HG03108 (cell line): ENCODE data around the gene SLAMF1.
A peak's percentile ranks its signal among the peaks of the same experiment; 100 is the strongest.
"Not testable (repeated sequence)": the region's sequence is repeated elsewhere in the genome, so short reads cannot be mapped to it uniquely, and the experiment has no call there.

Source experiments
- ATAC-seq: cut with Tn5 transposase; IDR thresholded peaks from one replicate; pipeline ENCODE4 v1.9.1; 2021; ENCODE audit warnings: moderate library complexity; ENCODE audit not compliant: unreplicated experiment

SLAMF1 gene, protein sequence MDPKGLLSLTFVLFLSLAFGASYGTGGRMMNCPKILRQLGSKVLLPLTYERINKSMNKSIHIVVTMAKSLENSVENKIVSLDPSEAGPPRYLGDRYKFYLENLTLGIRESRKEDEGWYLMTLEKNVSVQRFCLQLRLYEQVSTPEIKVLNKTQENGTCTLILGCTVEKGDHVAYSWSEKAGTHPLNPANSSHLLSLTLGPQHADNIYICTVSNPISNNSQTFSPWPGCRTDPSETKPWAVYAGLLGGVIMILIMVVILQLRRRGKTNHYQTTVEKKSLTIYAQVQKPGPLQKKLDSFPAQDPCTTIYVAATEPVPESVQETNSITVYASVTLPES

DNA sequence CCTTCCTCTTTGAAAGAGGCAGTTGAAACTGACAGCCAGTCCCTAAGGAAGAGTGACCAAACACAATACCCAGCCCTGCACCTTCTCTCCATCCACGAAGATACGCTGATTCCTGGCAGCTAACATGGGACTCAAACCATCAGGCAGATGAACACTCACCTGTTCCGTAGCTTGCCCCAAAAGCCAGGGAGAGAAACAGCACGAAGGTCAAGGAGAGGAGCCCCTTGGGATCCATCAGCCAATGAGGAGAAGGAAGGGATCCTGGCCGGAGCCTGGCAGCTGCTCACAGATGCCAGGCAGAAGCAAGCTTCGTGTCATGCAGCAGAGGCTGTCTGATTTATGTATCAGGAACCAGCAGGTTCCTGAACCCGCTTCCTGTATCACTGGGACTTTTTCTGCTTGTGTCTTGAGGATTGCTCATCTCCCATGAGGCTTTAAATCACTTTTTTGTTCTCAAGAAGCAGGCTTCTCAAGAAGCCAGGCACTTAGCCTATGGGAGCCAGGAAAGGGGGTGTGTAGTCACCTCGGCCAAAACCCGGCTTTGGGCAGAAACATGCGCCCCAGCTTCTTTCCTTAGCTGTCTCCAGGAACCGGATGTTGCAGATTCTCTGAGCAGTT lies at the start of gene SLAMF1:
SLAMF1 (minus strand) TSS at position 334 of the 618 bp plus-strand sequence; CDS start at position 235, 99 bp downstream.
- ATAC-seq: peak; percentile 44

- ATAC-seq: not testable (repeated sequence)
Measured at GRCh38 chr1:160692390-160692789, 45.5 kb upstream of the SLAMF1 start.

DNA sequence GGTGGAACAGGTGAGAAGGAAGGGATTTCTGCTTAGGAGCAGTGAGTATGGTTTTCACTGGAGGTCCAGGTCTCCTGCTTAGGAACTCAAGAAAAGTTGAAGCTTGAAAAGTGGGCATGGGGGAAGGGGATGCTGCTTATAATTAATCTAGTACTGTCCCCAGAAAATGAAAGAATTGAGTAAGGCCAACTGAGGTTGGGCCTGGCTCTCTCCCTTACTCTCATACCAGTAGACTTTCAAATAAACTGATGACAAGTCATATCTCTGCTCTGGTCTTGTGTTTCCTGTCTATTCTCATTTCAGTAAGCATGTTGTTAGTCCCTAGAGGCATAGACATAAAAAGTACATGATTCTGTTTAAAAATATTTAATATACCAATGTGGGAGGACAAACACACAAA lies 38.4 kb upstream of the SLAMF1 start:
- no peak for ATAC-seq

GRCh38 chr1:160682983-160683865 lies 36.4 kb upstream of the SLAMF1 start:
- ATAC-seq: no peak

- ATAC-seq: no peak
Measured at GRCh38 chr1:160681891-160682140, 35.0 kb upstream of the SLAMF1 start.

GRCh38 chr1:160681066-160681890 lies 34.4 kb upstream of the SLAMF1 start:
- ATAC-seq: peak; percentile 37

- ATAC-seq: no peak
Measured at GRCh38 chr1:160680399-160680798, 33.6 kb upstream of the SLAMF1 start.

GRCh38 chr1:160679893-160680292 lies 33.0 kb upstream of the SLAMF1 start:
- no peak for ATAC-seq

GRCh38 chr1:160676869-160677597 lies 30.2 kb upstream of the SLAMF1 start:
- ATAC-seq: no peak

DNA sequence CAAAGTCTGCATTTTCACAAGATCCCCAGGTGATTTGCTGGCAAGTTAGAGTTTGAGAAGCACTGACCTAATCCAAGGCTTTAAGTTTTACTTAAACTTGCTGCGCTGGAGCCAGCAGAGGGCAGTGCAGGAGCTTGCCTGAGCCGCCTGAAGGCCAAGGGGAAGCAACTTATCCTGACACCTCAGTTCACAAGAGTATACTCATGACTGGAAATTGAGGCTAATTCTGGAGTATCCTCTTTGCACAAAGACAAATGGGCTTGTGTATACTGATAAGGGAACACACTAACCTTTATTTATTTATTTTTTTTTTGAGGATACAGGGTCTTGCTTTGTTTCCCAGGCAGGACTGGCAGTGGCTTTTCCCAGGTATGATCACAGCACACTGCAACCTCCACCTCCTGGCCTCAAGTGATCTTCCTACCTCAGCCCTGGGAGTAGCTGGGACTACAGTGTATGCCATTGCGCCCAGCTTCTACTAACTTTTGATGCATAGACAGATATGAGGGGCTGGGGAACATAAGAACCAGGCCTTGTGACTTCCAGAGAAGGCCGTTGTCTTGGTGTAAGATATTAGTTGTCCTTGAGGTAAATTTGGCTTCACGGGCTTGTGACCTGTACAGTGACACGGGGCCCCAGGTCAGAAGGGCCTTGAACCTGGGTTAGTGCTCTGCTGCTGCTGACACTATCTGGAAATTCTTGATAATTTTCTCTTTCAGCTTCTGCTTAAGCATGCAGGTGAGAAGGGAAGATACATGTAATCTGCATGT lies 29.0 kb upstream of the SLAMF1 start:
- ATAC-seq: peak; percentile 46

GRCh38 chr1:160674415-160674814 lies 27.6 kb upstream of the SLAMF1 start:
- no peak for ATAC-seq

- ATAC-seq: no peak
Measured at GRCh38 chr1:160672789-160673695, 26.2 kb upstream of the SLAMF1 start.

- ATAC-seq: no peak
Measured at GRCh38 chr1:160671603-160672517, 25.0 kb upstream of the SLAMF1 start.

DNA sequence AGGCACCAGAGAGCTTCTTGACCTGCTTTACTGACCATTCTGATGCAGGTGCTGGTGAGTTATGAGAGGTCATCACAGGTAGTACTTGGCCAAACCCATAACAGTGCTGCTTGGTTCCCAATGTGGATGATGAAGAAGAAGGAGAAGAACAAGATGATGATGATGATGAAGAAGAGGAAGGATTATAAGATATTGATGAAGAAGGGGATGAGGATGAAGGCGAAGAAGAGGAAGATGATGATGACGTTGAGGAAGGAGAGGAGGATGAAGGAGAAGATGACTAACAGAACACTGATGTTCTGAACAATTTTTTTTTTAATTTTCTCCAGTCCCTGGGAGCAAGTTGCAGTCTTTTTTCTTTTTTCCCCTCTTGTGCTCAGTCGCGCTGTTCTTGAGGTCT lies 23.9 kb upstream of the SLAMF1 start:
- no peak for ATAC-seq

- ATAC-seq: no peak
Measured at GRCh38 chr1:160669802-160670201, 23.0 kb upstream of the SLAMF1 start.

DNA sequence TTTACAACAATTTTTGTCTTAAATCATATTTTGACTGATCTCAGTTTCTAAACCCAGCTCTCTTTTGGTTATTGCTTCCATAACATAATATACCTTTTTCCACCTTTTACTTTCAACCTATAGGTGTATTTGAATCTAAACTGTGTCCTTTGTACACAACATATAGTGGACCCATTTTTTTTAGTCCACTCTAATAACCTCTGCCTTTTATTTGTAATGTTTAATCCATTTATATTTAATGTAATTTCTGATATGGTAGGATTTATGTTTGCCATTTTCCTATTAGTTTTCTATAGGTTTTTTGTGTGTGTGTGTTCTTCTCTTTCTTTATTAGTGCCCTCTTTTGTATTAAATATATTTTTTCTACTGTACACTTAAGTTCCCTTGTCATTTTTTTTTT lies 22.4 kb upstream of the SLAMF1 start:
- ATAC-seq: no peak

DNA sequence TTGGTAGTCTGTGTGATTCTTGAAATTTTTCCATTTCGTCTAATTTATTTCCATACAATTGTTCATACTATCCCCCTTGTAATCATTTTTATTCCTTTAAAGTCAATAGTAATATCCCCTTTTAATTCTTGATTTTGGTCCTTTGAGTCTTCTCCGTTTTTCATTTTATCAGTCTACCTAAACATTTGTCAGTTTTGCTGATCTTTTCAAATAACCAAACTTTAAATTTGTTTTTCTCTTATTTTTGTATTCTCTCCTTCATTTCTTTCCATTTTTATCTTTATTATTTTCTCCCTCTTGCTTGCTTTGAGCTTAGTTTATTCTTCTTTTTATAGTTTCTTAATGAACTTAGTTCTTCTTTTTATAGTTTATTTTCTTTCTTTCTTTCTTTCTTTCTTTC lies 21.1 kb upstream of the SLAMF1 start:
- ATAC-seq: no peak

DNA sequence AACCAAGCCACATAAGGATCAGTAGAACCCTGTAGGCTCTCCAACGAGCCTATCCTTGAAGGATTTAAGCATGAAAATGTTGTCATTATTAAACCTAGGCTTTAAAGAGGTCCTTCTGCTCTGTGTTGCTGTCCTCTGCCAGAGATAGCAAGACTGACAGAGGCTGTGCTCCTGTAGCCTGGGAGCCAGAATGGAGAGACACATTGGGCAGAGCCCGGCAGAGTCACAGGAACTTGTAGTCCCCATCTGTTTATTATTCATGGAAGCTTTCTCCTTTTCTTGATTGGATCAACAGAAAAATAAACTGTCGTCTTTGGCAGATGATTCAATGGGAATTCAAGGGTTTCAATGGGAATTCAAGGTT lies 19.2 kb upstream of the SLAMF1 start:
- ATAC-seq: no peak
